ENCODE results near the gene SKIL.
"Not testable (repeated sequence)": the region's sequence is repeated elsewhere in the genome, so short reads cannot be mapped to it uniquely, and the experiment has no call there.

SKIL gene

GRCh38 chr3:170338690-170339340 is 18.7 kb upstream of the SKIL start:
- FAIRE-seq (no peak), DNase-seq (ENCODE audit: insufficient read length, low spot score) (no peak)
- TF ChIP-seq, protein P1, sequence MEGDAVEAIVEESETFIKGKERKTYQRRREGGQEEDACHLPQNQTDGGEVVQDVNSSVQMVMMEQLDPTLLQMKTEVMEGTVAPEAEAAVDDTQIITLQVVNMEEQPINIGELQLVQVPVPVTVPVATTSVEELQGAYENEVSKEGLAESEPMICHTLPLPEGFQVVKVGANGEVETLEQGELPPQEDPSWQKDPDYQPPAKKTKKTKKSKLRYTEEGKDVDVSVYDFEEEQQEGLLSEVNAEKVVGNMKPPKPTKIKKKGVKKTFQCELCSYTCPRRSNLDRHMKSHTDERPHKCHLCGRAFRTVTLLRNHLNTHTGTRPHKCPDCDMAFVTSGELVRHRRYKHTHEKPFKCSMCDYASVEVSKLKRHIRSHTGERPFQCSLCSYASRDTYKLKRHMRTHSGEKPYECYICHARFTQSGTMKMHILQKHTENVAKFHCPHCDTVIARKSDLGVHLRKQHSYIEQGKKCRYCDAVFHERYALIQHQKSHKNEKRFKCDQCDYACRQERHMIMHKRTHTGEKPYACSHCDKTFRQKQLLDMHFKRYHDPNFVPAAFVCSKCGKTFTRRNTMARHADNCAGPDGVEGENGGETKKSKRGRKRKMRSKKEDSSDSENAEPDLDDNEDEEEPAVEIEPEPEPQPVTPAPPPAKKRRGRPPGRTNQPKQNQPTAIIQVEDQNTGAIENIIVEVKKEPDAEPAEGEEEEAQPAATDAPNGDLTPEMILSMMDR (IDR thresholded peaks at IDR 0.05; ENCODE audit: insufficient read depth, missing control alignments), result no peak

GRCh38 chr3:170342273-170342672 is 15.2 kb upstream of the SKIL start:
- FAIRE-seq, result not testable (repeated sequence)

DNA sequence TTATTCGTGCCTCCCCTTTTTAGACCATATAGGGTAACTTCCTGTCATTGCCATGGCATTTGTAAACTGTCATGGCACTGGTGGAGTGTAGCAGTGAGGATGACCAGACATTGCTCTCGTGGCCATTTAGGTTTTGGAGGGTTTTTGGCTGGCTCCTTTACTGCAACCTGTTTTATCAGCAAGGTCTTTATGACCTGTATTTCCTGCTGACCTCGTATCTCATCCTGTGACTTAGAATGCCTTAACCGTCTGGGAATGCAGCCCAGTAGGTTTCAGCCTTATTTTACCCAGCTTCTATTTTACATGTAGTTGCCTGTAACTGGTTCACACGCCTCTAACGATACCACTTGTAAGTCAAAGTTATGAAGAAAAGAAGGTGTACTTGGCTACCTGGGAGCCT is 13.7 kb upstream of the SKIL start:
- FAIRE-seq, result not testable (repeated sequence)

More at GRCh38 chr3:170342273-170342672, 15.2 kb upstream of the SKIL start:
- not testable (repeated sequence) for DNase-seq (ENCODE audit: insufficient read length, low spot score)

GRCh38 chr3:170344971-170345370 is 12.5 kb upstream of the SKIL start:
- TF ChIP-seq, protein P1 (IDR thresholded peaks at IDR 0.05; ENCODE audit: insufficient read depth, missing control alignments), result no peak
- FAIRE-seq, result no peak
- DNase-seq (ENCODE audit: insufficient read length, low spot score), result no peak

More for the DNA sequence above, 13.7 kb upstream of the SKIL start:
- DNase-seq (ENCODE audit: insufficient read length, low spot score), result not testable (repeated sequence)

- TF ChIP-seq, protein P1 (IDR thresholded peaks at IDR 0.05; ENCODE audit: insufficient read depth, missing control alignments), result no peak
- no peak for FAIRE-seq
- no peak for DNase-seq (ENCODE audit: insufficient read length, low spot score)
These were observed 10.8 kb upstream of the SKIL start for GRCh38 chr3:170346481-170347392.

DNA sequence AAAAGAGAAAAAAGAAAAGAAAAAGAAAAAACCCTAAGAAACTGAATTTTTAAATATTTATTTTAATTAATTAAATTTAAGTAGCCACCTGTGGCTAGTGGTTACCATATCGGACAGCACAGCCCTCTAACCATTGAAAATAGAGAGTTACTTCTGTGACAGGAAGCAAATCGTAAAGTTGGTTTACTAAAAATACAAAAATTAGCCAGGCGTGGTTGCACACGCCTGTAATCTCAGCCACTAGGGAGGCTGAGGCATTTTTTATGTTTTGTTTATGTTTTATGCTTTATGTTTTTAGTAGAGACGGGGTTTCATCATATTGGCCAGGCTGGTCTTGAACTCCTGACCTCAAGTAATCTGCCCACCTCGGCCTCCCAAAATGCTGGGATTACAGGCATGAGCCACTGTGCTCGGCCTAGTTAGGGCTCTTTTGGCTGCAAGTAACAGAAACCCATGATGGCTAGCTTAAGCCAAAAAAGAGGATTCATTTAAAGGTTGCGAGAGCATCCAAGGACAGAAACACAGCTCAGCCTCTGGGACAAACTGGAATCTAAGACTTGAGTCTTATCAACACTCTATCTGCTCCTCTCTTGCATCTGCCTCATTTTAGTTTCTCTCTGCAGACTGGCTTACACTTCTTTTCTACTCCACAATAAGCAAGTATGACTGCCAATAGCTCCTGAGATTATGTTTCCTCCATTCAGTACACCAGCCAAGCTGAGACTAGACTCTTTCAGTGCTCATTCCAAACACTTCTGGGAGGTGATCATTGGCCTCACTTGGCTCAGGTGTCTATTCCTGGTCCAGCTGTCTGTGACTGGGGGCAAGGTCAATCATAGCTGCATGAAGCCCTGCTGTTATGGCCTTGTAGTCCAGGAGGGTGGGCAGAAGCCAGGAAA is 6.8 kb upstream of the SKIL start:
- TF ChIP-seq, protein P1 (IDR thresholded peaks at IDR 0.05; ENCODE audit: insufficient read depth, missing control alignments), result no peak
- FAIRE-seq (no peak), DNase-seq (ENCODE audit: insufficient read length, low spot score) (no peak)

DNA sequence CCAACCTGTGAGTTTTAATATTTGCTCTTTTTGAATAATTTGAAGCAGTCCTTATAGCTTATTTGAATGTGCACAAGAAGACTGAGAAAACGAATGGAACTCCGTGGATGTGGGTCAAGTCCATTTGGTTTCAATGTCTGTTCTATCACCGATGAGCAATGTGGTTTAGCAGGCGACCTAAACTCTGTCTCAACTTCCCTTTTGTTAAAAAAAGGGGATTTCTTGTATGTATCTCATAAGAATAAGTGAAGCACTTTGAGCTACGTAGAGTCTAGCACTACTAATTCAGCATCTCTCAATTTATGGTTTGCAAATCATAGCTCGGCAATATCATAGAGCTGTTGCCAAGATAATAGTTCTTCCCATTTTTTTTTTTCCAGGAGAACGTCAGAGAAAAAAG is 4.6 kb upstream of the SKIL start:
- TF ChIP-seq, protein P1 (IDR thresholded peaks at IDR 0.05; ENCODE audit: insufficient read depth, missing control alignments), result no peak
- FAIRE-seq (no peak), DNase-seq (ENCODE audit: insufficient read length, low spot score) (no peak)
